Kidney (tissue), 14 donors: Measurements from ENCODE around the gene POLR1D. TPM values are rescaled to one million over a fixed set of nuclear protein-coding genes. Genes with fewer than 3 reads are reported as not detected.

Experiments used
- DNase-seq, 5 donors: peaks; one replicate each; pipeline ENCODE4 v3.0.0-alpha.2; 2013 to 2020
- FAIRE-seq: peaks from 2 replicates; lab custom pipeline; 2012; peaks lifted over from hg19 to GRCh38; lab: Jason Lieb, UNC
- H3K27ac ChIP-seq, 2 donors: one replicate each; pipeline ENCODE4 v1.7.0; 2013; ENCODE audit warnings: low read depth in 2 of 2, low read length in 2 of 2, inconsistent platforms in 1 of 2
- H3K27me3 ChIP-seq: one replicate; pipeline ENCODE4 v1.7.1; 2013; ENCODE audit warnings: low read length, inconsistent platforms; ENCODE audit not compliant: control insufficient read depth, insufficient read depth
- H3K36me3 ChIP-seq, 3 donors: one replicate each; pipeline versions ENCODE4 v1.7.0 to v1.7.1; 2013; ENCODE audit warnings: low read length in 3 of 3, control low read depth in 1 of 3, inconsistent platforms in 1 of 3; ENCODE audit not compliant: insufficient read depth in 3 of 3, control insufficient read depth in 2 of 3
- H3K4me1 ChIP-seq, 3 donors: one replicate each; pipeline versions ENCODE4 v1.7.0 to v1.7.1; 2013; ENCODE audit warnings: low read length in 3 of 3, inconsistent platforms in 1 of 3, low read depth in 1 of 3; ENCODE audit not compliant: control insufficient read depth in 2 of 3, insufficient read depth in 2 of 3
- H3K4me3 ChIP-seq, 3 donors: one replicate each; pipeline versions ENCODE4 v1.7.0 to v1.8.1; 2013; ENCODE audit warnings: low read length in 3 of 3, control low read depth in 1 of 3, inconsistent platforms in 1 of 3
- H3K9ac ChIP-seq, 3 donors: one replicate each; pipeline versions ENCODE4 v1.7.0 to v1.7.1; 2013; ENCODE audit warnings: low read length in 3 of 3, control low read depth in 1 of 3, inconsistent platforms in 1 of 3
- H3K9me3 ChIP-seq, 3 donors: one replicate each; pipeline versions ENCODE4 v1.7.0 to v1.7.1; 2013; ENCODE audit warnings: low read length in 3 of 3, control low read depth in 1 of 3, inconsistent platforms in 1 of 3; ENCODE audit not compliant: control insufficient read depth in 2 of 3, insufficient read depth in 1 of 3
- intact Hi-C: fragments of 100-400 bp; cut with DNase I; formaldehyde crosslinking; loops from one replicate; pipeline ENCODE4 v1.11.1; 2022
- polyA plus RNA-seq: library from polyadenylated mRNA; stranded (reverse); fragments of 350-450 nt; fragmentation: Illumina TruSeq; extraction: RNeasy Lipid Tissue Mini Kit (QIAGEN cat#74804); gene quantifications from one replicate; pipeline ENCODE4 v1.2.3, GENCODE V29; 2014; ENCODE audit warnings: low read depth, low replicate concordance; ENCODE audit not compliant: insufficient read depth
- total RNA-seq: library from RNA; stranded (reverse); fragmentation: NEBNext Ultra II Directional; extraction: Animal tissue kit (Norgen Biotek cat#: 25700); gene quantifications from one replicate; pipeline ENCODE4 v1.2.1, GENCODE V29; 2021
- TF ChIP-seq, protein P1 (sequence below): IDR thresholded peaks from 3 replicates; pipeline ENCODE4 v1.5.1; 2012; ENCODE audit warnings: mild to moderate bottlenecking, moderate library complexity, borderline replicate concordance; ENCODE audit not compliant: insufficient read depth; ENCODE audit errors: extremely low read depth
- donor health status: control.
- donor health status: control.
- donor health status: control.
- donor health status: control.
- donor health status: control.
- donor health status: DM: yes; HTN: yes; CAD: no.
- donor health status: Normal renal cell carcinoma (clear cell type).

The POLR1D gene
- total and polyA plus RNA-seq, 2 donors from 2014 or later, result 72.8 to 124 TPM

DNA sequence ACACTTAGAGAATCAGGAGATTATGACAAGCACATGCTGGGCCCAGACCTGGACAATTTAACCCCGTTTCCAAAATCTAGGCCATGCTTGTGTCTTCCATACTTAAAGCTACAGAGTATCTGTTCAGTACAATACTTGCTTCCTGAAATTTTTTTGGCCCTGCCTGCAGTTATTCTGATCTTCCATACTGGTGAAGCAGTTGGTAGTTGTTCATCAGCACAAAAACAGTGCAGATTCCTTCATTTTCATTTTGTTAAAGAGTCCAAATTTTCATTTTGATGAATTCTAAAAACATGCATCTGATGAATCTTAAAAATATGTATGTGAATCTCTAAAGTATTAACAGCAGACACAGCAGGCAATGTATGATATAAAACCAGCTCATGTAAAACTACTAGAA is 49.2 kb downstream of the POLR1D start:
- Histone ChIP-seq H3K9me3 (peaks cover 0 to 2% (median 0%) of the 10 kb centered on the region in 3 donors), H3K4me1 (no peaks in the 10 kb centered on the region), H3K4me3 (no peak overlapping the region), H3K36me3 (peaks cover 0 to 3% (median 0%) of the 10 kb centered on the region in 3 donors), H3K27me3 (no peaks in the 10 kb centered on the region), H3K27ac (no peak overlapping the region), H3K9ac (no peak overlapping the region)
- FAIRE-seq (no peak), DNase-seq (no peak)
- intact Hi-C loops, result no loop called here
- TF ChIP-seq, protein P1, sequence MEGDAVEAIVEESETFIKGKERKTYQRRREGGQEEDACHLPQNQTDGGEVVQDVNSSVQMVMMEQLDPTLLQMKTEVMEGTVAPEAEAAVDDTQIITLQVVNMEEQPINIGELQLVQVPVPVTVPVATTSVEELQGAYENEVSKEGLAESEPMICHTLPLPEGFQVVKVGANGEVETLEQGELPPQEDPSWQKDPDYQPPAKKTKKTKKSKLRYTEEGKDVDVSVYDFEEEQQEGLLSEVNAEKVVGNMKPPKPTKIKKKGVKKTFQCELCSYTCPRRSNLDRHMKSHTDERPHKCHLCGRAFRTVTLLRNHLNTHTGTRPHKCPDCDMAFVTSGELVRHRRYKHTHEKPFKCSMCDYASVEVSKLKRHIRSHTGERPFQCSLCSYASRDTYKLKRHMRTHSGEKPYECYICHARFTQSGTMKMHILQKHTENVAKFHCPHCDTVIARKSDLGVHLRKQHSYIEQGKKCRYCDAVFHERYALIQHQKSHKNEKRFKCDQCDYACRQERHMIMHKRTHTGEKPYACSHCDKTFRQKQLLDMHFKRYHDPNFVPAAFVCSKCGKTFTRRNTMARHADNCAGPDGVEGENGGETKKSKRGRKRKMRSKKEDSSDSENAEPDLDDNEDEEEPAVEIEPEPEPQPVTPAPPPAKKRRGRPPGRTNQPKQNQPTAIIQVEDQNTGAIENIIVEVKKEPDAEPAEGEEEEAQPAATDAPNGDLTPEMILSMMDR, result no peak

DNA sequence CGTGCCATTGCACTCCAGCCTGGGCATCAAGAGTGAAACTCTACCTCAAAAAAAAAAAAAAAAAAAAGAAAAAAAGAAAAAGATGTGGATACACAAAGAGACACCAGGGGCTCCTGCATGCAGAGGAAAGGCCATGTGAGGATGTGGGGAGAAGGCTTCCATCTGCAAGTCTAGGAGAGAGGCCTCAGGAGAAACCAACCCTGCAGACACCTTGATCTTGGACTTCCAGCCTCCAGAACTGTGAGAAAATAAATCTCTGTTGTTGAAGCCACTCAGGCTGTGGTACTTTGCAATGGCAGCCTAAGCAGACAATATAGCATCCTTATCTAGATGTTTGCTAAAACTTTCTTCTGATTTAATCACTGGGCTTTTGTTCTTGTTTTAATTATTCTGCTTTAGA is 50.3 kb downstream of the POLR1D start:
- no peak overlapping the region for H3K4me3 ChIP-seq
- intact Hi-C loops, result no loop called here
- H3K27ac ChIP-seq, result no peak overlapping the region
- no peak overlapping the region for H3K9ac ChIP-seq
- H3K4me1 ChIP-seq, result no peaks in the 10 kb centered on the region
- peaks cover 0 to 2% (median 0%) of the 10 kb centered on the region in 3 donors for H3K9me3 ChIP-seq
- TF ChIP-seq, protein P1, result no peak
- FAIRE-seq (no peak), DNase-seq (no peak)
- H3K27me3 ChIP-seq, result no peaks in the 10 kb centered on the region
- H3K36me3 ChIP-seq, result peaks cover 0 to under 1% (median 0%) of the 10 kb centered on the region in 3 donors

Other genes with a start within 250 kb of the POLR1D start
- gene GTF3A, start 197.3 kb upstream of the POLR1D start, total RNA-seq, result 64.8 TPM
- 126 TPM for gene GTF3A, start 197.3 kb upstream of the POLR1D start, polyA plus RNA-seq
- gene MTIF3, start 171.3 kb upstream of the POLR1D start, total RNA-seq, result 48.5 TPM
- gene MTIF3, start 171.3 kb upstream of the POLR1D start, polyA plus RNA-seq, result 130 TPM
- 13.8 TPM for gene LNX2, start 1.4 kb upstream of the POLR1D start, total RNA-seq
- gene LNX2, start 1.4 kb upstream of the POLR1D start, polyA plus RNA-seq, result 5.6 TPM
- not detected for gene GSX1, start 170.6 kb downstream of the POLR1D start, total RNA-seq
- not detected for gene GSX1, start 170.6 kb downstream of the POLR1D start, polyA plus RNA-seq